Measurements from ENCODE around the gene MRPL21.

Gene MRPL21

GRCh38 chr11:68946416-68947090, 42.9 kb upstream of the MRPL21 start:
- Histone ChIP-seq H3K27me3 (no peaks in the 10 kb centered on the region), H3K9me3 (no peaks in the 10 kb centered on the region), H3K4me1 (no peaks in the 10 kb centered on the region), H3K4me3 (ENCODE audit: low read depth, low read length) (no peak overlapping the region), H3K36me3 (no peaks in the 10 kb centered on the region)
- TF ChIP-seq, protein P1, sequence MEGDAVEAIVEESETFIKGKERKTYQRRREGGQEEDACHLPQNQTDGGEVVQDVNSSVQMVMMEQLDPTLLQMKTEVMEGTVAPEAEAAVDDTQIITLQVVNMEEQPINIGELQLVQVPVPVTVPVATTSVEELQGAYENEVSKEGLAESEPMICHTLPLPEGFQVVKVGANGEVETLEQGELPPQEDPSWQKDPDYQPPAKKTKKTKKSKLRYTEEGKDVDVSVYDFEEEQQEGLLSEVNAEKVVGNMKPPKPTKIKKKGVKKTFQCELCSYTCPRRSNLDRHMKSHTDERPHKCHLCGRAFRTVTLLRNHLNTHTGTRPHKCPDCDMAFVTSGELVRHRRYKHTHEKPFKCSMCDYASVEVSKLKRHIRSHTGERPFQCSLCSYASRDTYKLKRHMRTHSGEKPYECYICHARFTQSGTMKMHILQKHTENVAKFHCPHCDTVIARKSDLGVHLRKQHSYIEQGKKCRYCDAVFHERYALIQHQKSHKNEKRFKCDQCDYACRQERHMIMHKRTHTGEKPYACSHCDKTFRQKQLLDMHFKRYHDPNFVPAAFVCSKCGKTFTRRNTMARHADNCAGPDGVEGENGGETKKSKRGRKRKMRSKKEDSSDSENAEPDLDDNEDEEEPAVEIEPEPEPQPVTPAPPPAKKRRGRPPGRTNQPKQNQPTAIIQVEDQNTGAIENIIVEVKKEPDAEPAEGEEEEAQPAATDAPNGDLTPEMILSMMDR (IDR thresholded peaks at IDR 0.05; ENCODE audit: low read depth, low read length), result no peak
- DNase-seq, result no peak

- Histone ChIP-seq H3K4me3 (ENCODE audit: low read depth, low read length) (no peak overlapping the region), H3K4me1 (no peaks in the 10 kb centered on the region), H3K36me3 (peaks cover 17% of the 10 kb centered on the region), H3K27me3 (no peaks in the 10 kb centered on the region), H3K9me3 (no peaks in the 10 kb centered on the region)
- TF ChIP-seq, protein P1 (IDR thresholded peaks at IDR 0.05; ENCODE audit: low read depth, low read length), result no peak
- DNase-seq, result no peak
Observed at GRCh38 chr11:68942751-68943271, 39.2 kb upstream of the MRPL21 start.

DNA sequence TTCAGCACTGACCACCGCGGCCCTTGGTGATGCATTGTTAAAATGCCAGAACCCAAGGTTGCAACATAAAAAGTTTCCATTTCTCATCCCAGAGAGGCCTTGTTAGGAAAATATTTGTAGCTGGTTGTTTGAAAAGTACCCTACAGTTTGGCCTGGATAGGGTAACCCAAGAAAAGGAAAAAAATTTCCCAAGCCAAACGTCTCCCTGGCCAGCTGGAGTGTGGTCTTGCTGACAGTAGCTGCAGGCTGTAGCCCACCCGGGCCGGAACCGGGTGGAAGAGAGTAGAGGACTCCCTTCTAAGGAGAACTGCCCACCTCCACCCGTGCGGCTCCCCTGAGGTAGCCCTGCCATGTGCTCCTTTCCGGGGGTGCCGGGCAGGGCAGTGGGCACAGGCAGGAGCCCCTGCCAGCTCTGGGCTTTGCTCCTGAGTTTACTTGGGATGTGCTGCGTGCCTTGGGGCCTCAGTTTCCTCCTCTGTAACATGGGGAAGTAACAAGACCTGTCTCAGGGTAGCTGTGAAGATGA, 38.5 kb upstream of the MRPL21 start:
- no peak for DNase-seq
- Histone ChIP-seq H3K4me3 (ENCODE audit: low read depth, low read length) (no peak overlapping the region), H3K27me3 (no peaks in the 10 kb centered on the region), H3K9me3 (no peaks in the 10 kb centered on the region), H3K4me1 (no peaks in the 10 kb centered on the region), H3K36me3 (peaks cover 23% of the 10 kb centered on the region)
- TF ChIP-seq, protein P1 (IDR thresholded peaks at IDR 0.05; ENCODE audit: low read depth, low read length), result no peak

- no peaks in the 10 kb centered on the region for H3K4me1 ChIP-seq
- no peak overlapping the region for H3K4me3 ChIP-seq (ENCODE audit: low read depth, low read length)
- peaks cover 30% of the 10 kb centered on the region for H3K36me3 ChIP-seq
- TF ChIP-seq, protein P1 (IDR thresholded peaks at IDR 0.05; ENCODE audit: low read depth, low read length), result no peak
- no peak for DNase-seq
- H3K9me3 ChIP-seq, result no peaks in the 10 kb centered on the region
- H3K27me3 ChIP-seq, result no peaks in the 10 kb centered on the region
Observed at GRCh38 chr11:68941324-68942094, 37.9 kb upstream of the MRPL21 start.

- no peaks in the 10 kb centered on the region for H3K27me3 ChIP-seq
- no peak overlapping the region for H3K4me3 ChIP-seq (ENCODE audit: low read depth, low read length)
- H3K4me1 ChIP-seq, result no peaks in the 10 kb centered on the region
- H3K36me3 ChIP-seq, result peaks cover 37% of the 10 kb centered on the region
- H3K9me3 ChIP-seq, result no peaks in the 10 kb centered on the region
- no peak for DNase-seq
- TF ChIP-seq, protein P1 (IDR thresholded peaks at IDR 0.05; ENCODE audit: low read depth, low read length), result no peak
Observed at GRCh38 chr11:68940651-68941323, 37.2 kb upstream of the MRPL21 start.
